Measurements from ENCODE around the gene EDAR.

DNA sequence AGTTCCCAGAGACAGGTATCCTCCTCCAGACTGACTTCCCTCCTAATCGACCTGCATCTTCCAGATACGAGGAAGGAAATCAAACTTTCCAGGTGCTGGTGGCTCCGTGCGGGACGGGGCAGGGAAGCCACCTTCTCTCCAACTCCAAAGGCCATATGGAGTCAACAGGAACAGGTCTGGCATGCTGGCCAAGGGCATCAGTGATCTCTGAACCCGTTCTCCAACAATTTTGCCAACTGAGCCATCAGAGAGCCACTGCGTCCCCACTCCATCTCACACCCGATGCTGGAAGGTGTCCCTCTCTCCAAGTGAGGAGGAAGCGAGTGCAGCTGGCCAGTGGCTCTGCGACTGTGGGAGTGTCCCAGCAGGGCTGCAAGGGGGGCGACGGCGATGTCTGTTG is 5.4 kb downstream of the EDAR start:
- TF ChIP-seq REST (IDR thresholded peaks at IDR 0.05; ENCODE audit: low read depth, low read length) (no peak), CTCF (IDR thresholded peaks at IDR 0.05) (no peak), POLR2AphosphoS5 (IDR thresholded peaks at IDR 0.05; ENCODE audit: low read depth, low read length) (no peak), EP300 (IDR thresholded peaks at IDR 0.05; ENCODE audit: borderline replicate concordance in 1 of 2, low read depth in 1 of 2, low read length in 1 of 2) (no peak), RFX5 (IDR thresholded peaks at IDR 0.05; ENCODE audit: low read length) (no peak), YY1 (IDR thresholded peaks at IDR 0.05; ENCODE audit: low read depth) (no peak), RAD21 (IDR thresholded peaks at IDR 0.05; ENCODE audit: low read length) (no peak)
